Adrenal gland (tissue), 5 donors: ENCODE measurements around the gene VPS13D.

ENCODE experiments used
- POLR2A ChIP-seq, 2 donors: fragments of 450-650 bp; IDR thresholded peaks; one replicate each; pipeline ENCODE4 v1.6.1; 2017; ENCODE audit warnings: antibody characterized with exemption in 2 of 2, mild to moderate bottlenecking in 2 of 2, moderate library complexity in 1 of 2
- TF ChIP-seq, protein P1 (sequence below), 6 experiments: fragments of 450-650 bp in 4 of 6; fragments of 200-600 bp in 2 of 6; sonication (generic) in 1 of 6; IDR thresholded peaks; 1 replicate in 5 of 6; 2 replicates in 1 of 6; pipeline versions ENCODE4 v1.5.1 to v1.8.0; 2016 to 2021; ENCODE audit warnings: antibody characterized with exemption in 6 of 6, mild to moderate bottlenecking in 2 of 6, moderate library complexity in 1 of 6
- donor health status: DM: no; HTN: no; CAD: no.

DNA sequence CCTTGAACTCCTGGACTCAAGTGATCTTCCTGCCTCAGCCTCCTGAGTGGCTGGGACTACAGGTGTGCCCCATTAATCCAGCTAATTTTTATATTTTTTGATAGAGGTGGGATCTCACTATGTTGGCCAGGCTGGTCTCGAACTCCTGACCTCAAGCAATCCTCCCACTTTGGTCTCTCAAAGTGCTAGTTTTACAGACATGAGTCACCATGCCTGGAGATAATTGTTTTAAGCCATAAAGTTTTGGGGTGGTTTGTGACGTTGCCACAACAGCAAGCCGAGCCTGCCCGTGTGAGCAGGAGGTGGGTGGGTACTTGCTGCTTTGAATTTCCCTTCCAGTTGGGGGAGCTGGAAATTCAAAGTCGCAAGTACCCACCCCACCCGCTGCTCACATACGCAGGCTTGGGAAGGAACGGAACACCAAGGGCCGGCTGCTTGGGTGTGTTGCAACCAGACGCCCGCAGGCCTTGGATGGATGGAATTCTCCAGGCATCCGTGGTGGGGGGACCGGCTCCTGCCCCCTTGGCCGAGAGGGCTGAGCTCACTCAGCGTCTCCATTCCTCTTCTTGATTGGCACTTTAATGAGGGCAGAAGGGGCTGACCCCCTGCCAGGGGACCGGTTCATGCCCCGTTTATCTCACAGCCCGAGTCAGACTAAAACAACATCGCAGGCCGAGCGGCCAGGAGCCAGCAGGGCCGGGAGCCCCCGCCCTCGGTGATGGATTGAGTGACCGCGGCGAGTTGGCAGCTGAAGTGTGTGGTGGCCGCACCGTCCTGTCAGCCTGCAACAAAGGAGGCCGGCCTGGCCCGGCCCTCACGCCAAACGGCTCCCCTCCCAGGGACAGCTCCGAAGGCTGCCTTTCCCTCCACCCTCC lies 310.1 kb downstream of the VPS13D start:
- TF ChIP-seq, protein P1, sequence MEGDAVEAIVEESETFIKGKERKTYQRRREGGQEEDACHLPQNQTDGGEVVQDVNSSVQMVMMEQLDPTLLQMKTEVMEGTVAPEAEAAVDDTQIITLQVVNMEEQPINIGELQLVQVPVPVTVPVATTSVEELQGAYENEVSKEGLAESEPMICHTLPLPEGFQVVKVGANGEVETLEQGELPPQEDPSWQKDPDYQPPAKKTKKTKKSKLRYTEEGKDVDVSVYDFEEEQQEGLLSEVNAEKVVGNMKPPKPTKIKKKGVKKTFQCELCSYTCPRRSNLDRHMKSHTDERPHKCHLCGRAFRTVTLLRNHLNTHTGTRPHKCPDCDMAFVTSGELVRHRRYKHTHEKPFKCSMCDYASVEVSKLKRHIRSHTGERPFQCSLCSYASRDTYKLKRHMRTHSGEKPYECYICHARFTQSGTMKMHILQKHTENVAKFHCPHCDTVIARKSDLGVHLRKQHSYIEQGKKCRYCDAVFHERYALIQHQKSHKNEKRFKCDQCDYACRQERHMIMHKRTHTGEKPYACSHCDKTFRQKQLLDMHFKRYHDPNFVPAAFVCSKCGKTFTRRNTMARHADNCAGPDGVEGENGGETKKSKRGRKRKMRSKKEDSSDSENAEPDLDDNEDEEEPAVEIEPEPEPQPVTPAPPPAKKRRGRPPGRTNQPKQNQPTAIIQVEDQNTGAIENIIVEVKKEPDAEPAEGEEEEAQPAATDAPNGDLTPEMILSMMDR (IDR thresholded peaks at IDR 0.05): no peak
- no peak for TF ChIP-seq POLR2A (IDR thresholded peaks at IDR 0.05)
